Esophagus squamous epithelium (tissue), 4 donors: Measurements from ENCODE around the gene CCDC106.

ENCODE experiments used
- CTCF ChIP-seq, 6 experiments: fragments of 450-650 bp in 4 of 6; fragments of 200-600 bp in 2 of 6; sonication (generic) in 2 of 6; IDR thresholded peaks; one replicate each; pipeline ENCODE4 v1.5.1; 2016 to 2019; ENCODE audit warnings: antibody characterized with exemption in 6 of 6, mild to moderate bottlenecking in 4 of 6, moderate library complexity in 4 of 6
- POLR2A ChIP-seq, 4 donors: fragments of 450-650 bp; IDR thresholded peaks; one replicate each; pipeline ENCODE4 v1.6.1; 2017; ENCODE audit warnings: antibody characterized with exemption in 4 of 4, mild to moderate bottlenecking in 4 of 4, moderate library complexity in 3 of 4

GRCh38 chr19:55650126-55650557 lies 2.1 kb downstream of the CCDC106 start:
- TF ChIP-seq CTCF (IDR thresholded peaks at IDR 0.05) (no peak), POLR2A (IDR thresholded peaks at IDR 0.05) (no peak)
